ENCODE measurements around the gene CLEC18B. TPM values are rescaled to one million over a fixed set of nuclear protein-coding genes. Genes with fewer than 3 reads are reported as not detected.
A peak's percentile ranks its signal among the peaks of the same experiment; 100 is the strongest.

CLEC18B gene
- total and polyA plus RNA-seq, 4 donors: 0.65 to 1.9 (median 0.77) TPM; not detected in 1

DNA sequence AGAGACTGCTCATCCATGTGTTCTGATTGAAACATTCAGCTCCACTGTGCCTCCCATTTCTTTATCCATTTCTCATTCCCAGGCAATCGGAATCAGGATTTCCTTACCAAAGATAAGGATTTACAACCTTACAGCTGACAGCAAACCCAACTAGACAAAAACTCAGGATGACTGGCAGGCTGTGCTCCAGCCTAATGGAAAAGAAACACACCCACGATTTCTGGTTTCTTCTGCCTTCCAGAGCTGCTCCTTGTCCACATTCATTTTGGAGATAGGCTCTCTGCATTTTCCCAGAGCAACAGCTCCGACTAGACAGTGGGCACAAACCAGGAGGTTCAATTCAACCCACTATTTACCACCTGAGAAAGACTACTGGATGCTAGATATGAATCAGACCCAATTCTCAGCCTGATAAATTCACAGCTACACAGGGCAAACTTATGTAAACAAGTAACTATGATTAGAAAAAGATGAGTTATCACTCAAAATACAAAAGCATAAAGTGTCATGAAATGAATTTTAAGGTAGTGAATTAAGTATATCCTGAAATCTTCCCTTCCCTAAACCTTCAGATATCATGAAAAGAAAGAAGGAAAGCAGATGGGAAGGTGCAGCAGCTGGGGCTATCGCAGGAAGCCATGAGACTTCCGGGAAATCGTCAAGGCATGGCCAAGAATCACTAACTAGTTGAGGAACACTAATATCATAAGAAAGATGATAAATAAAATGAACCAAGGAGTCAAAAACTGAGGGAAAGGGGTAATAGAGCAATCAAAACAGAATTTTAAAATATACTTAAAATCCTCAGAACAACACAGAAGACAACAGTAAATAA lies 44.8 kb upstream of the CLEC18B start:
- Histone ChIP-seq H3K4me1 (ENCODE audit: control insufficient read depth in 5 of 5, insufficient read depth in 5 of 5, low read length in 5 of 5) (no peaks in the 10 kb centered on the region), H3K4me3 (no peak overlapping the region), H3K27ac (ENCODE audit: low read depth in 1 of 2, low read length in 1 of 2) (no peak overlapping the region), H3K36me3 (ENCODE audit: control insufficient read depth in 4 of 4, insufficient read depth in 4 of 4, low read length in 4 of 4) (peaks cover 32 to 51% (median 41%) of the 10 kb centered on the region in 4 donors), H3K9me3 (ENCODE audit: control insufficient read depth in 4 of 4, insufficient read depth in 3 of 4, low read length in 3 of 4) (no peaks in the 10 kb centered on the region), H3K27me3 (ENCODE audit: control insufficient read depth in 3 of 3, insufficient read depth in 3 of 3, low read length in 2 of 3) (no peaks in the 10 kb centered on the region), H3K9ac (ENCODE audit: insufficient read depth in 1 of 2, low read length in 2 of 2) (no peak overlapping the region)
- ATAC-seq (ENCODE audit: insufficient read depth, low FRiP score) (no peak), DNase-seq (peak in 2 of 3 donors; percentile 21 to 22)
- TF ChIP-seq, protein P1, sequence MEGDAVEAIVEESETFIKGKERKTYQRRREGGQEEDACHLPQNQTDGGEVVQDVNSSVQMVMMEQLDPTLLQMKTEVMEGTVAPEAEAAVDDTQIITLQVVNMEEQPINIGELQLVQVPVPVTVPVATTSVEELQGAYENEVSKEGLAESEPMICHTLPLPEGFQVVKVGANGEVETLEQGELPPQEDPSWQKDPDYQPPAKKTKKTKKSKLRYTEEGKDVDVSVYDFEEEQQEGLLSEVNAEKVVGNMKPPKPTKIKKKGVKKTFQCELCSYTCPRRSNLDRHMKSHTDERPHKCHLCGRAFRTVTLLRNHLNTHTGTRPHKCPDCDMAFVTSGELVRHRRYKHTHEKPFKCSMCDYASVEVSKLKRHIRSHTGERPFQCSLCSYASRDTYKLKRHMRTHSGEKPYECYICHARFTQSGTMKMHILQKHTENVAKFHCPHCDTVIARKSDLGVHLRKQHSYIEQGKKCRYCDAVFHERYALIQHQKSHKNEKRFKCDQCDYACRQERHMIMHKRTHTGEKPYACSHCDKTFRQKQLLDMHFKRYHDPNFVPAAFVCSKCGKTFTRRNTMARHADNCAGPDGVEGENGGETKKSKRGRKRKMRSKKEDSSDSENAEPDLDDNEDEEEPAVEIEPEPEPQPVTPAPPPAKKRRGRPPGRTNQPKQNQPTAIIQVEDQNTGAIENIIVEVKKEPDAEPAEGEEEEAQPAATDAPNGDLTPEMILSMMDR (IDR thresholded peaks at IDR 0.05; ENCODE audit: control extremely low read depth, extremely low read depth): no peak
- WGBS, 2 donors: 80 to 85% methylated on average over 6 of the region's 6 CpGs

DNA sequence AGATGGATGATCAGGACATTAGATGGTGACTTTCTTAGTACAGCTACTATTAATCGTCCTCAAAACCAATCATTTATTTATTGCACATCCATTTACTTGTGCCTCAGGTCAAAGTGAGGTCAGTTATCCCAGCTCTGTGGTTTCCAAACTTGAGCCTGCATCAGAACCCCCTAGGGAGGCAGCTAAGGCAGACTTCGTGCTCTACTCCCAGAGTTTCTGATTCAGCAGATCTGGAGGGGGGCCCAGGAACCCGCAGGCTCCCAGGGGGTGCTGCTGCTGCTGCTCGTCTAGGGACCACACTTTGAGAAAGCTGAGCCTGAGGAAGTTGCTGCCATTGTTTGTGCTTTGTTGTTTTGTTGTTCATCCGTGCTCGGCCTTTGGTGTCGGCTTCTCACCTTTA lies 44.0 kb upstream of the CLEC18B start:
- TF ChIP-seq, protein P1 (IDR thresholded peaks at IDR 0.05; ENCODE audit: control extremely low read depth, extremely low read depth): no peak
- Histone ChIP-seq H3K9me3 (ENCODE audit: control insufficient read depth in 4 of 4, insufficient read depth in 3 of 4, low read length in 3 of 4) (no peaks in the 10 kb centered on the region), H3K4me3 (no peak overlapping the region), H3K27ac (ENCODE audit: low read depth in 1 of 2, low read length in 1 of 2) (no peak overlapping the region), H3K36me3 (ENCODE audit: control insufficient read depth in 4 of 4, insufficient read depth in 4 of 4, low read length in 4 of 4) (peaks cover 30 to 52% (median 37%) of the 10 kb centered on the region in 4 donors), H3K27me3 (ENCODE audit: control insufficient read depth in 3 of 3, insufficient read depth in 3 of 3, low read length in 2 of 3) (no peaks in the 10 kb centered on the region), H3K9ac (ENCODE audit: insufficient read depth in 1 of 2, low read length in 2 of 2) (no peak overlapping the region), H3K4me1 (ENCODE audit: control insufficient read depth in 5 of 5, insufficient read depth in 5 of 5, low read length in 5 of 5) (no peaks in the 10 kb centered on the region)
- DNase-seq: no peak
- no peak for ATAC-seq (ENCODE audit: insufficient read depth, low FRiP score)
- 94 to 96% methylated on average over 7 of the region's 7 CpGs for WGBS, 2 donors

DNA sequence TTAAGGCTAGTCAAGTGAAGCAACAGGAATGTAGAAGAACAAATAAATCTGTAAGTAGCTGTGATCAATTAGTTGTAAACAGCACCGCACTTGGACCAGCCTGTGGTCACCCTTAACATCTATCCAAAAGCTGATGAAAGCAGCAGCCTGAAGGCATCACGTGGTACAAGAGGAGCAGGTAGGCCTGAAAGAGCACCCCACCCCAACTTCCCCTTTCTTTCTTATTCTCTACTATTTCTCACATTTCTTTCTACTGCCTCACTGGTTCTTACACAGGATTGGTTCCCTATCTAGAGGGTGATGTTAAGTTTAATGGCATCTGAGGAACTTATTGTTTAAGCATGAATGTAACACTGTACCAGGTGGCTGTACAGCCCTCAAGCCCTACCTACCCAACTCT lies 42.6 kb upstream of the CLEC18B start:
- no peak for ATAC-seq (ENCODE audit: insufficient read depth, low FRiP score)
- no peak for DNase-seq
- peaks cover 23 to 44% (median 31%) of the 10 kb centered on the region in 4 donors for H3K36me3 ChIP-seq (ENCODE audit: control insufficient read depth in 4 of 4, insufficient read depth in 4 of 4, low read length in 4 of 4)
- 92 to 95% methylated on average over 2 of the region's 2 CpGs for WGBS, 2 donors
- TF ChIP-seq, protein P1 (IDR thresholded peaks at IDR 0.05; ENCODE audit: control extremely low read depth, extremely low read depth): no peak
- no peak overlapping the region for H3K9ac ChIP-seq (ENCODE audit: insufficient read depth in 1 of 2, low read length in 2 of 2)
- H3K27me3 ChIP-seq (ENCODE audit: control insufficient read depth in 3 of 3, insufficient read depth in 3 of 3, low read length in 2 of 3): no peaks in the 10 kb centered on the region
- H3K9me3 ChIP-seq (ENCODE audit: control insufficient read depth in 4 of 4, insufficient read depth in 3 of 4, low read length in 3 of 4): no peaks in the 10 kb centered on the region
- H3K4me3 ChIP-seq: no peak overlapping the region
- no peaks in the 10 kb centered on the region for H3K4me1 ChIP-seq (ENCODE audit: control insufficient read depth in 5 of 5, insufficient read depth in 5 of 5, low read length in 5 of 5)
- H3K27ac ChIP-seq (ENCODE audit: low read depth in 1 of 2, low read length in 1 of 2): no peak overlapping the region

Data from lung (tissue), 12 donors.